SW480 (cell line): ENCODE results near the gene CCDC88A.
"Not testable (repeated sequence)": the region's sequence is repeated elsewhere in the genome, so short reads cannot be mapped to it uniquely, and the experiment has no call there.

Experiments used
- DNase-seq: peaks from one replicate; pipeline ENCODE4 v3.0.0-alpha.2; 2016; ENCODE audit warnings: low spot score

CCDC88A gene, protein sequence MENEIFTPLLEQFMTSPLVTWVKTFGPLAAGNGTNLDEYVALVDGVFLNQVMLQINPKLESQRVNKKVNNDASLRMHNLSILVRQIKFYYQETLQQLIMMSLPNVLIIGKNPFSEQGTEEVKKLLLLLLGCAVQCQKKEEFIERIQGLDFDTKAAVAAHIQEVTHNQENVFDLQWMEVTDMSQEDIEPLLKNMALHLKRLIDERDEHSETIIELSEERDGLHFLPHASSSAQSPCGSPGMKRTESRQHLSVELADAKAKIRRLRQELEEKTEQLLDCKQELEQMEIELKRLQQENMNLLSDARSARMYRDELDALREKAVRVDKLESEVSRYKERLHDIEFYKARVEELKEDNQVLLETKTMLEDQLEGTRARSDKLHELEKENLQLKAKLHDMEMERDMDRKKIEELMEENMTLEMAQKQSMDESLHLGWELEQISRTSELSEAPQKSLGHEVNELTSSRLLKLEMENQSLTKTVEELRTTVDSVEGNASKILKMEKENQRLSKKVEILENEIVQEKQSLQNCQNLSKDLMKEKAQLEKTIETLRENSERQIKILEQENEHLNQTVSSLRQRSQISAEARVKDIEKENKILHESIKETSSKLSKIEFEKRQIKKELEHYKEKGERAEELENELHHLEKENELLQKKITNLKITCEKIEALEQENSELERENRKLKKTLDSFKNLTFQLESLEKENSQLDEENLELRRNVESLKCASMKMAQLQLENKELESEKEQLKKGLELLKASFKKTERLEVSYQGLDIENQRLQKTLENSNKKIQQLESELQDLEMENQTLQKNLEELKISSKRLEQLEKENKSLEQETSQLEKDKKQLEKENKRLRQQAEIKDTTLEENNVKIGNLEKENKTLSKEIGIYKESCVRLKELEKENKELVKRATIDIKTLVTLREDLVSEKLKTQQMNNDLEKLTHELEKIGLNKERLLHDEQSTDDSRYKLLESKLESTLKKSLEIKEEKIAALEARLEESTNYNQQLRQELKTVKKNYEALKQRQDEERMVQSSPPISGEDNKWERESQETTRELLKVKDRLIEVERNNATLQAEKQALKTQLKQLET (N-terminal part only)

DNA sequence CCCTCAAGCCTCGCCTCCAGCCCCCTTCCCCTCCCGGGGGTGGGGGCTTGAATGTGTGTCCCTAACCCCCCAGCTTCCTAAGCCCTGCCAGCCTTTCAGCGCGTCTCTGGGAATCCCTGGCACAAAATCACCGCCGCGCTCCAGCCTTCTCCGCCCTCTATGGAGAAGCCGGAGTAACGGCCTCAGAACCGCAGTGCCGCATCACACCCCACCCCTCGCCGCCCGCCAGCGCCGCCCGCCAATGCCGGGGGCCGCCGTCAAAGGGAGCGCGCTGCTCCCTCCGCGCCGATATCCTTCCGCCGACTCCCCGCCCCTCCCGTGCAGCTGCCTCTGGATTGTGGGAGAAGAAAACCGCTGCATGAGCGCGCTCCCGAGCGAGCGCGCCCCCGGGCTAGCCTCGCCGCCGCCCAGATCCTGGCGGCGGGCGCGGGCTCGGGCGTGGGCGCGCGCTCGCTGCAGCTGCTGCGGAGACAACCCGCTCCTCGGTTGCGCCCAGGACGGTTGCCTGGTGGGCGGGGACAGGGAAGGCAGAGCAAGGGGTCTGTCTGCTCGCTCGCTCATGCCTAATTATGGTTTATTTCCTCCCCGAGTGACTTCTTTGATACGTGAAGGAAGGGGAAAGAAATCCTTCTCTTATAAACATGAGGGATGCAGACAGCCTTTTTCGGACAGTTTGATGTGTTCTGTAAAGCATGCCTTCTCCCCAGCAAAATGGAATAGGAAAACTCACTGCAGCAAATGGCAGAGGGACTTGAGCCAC, at the start of gene CCDC88A:
Gene CCDC88A, minus strand, starts transcription at position 178 of the 760 bp plus-strand sequence. CDS start 777 bp downstream, outside the sequence.
- peak; percentile 96 for DNase-seq

DNA sequence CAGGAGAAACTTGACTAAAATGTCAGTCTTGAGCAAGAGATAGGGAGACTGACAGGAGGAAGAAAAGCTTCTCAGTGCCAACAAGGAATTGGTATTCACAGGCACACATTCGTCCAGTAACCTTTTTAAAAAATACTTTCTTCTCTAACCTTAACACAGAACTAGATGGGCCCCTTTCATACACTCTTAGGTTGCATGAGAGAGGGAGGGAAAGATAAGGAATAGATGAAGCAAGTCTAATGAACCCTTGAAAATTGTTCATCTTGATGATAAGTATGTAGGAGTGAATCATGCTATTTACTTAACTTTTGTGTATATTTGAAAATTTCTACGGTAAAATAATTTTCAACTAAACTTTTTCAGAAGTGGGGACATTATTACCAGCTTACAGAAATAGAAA, 42.0 kb upstream of the CCDC88A start:
- DNase-seq: no peak

DNA sequence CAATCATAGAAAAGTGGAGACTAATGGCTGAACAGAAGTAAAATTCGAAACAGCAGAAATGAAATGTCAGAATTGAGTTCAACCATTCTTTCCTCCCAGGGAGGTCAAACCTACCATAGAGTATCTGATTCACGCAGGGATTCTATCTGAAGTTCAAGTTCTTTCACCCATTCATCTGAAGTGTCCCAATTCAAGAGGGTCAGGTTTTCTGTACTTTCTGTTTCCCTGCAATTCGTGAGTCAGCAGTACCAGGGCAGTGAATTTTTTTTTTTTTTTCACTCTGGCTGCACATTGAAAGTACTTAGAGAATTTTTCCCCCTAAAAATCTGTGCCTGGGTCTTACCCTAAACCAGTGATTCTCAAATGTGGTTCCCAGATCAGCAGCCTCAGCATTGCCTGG, 40.9 kb upstream of the CCDC88A start:
- no peak for DNase-seq

DNA sequence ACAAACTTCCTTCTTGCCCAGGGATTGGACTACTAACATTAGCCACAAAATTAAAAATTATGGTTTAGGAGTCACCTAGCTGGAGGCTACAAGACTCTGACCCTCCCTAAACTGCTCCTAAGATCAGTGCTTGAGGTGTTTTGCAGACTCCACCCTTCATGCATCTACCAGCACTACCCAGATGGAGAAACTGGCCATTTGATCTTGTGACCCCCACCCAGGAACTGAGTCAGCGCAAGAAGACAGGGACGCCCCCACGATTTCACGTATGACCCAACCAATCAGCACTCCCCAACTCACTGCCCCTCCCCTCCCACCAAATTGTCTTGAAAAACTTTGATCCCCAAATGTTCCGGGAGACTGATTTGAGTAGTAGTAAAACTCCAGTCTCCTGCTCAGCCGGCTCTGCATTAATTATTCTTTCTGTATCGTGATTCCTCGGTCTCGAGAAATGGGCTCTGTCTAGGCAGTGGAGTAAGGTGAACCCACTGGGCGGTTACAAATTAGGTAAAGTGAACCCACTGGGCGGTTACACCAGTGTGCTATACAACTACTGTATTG, 40.1 kb upstream of the CCDC88A start:
- no peak for DNase-seq

DNA sequence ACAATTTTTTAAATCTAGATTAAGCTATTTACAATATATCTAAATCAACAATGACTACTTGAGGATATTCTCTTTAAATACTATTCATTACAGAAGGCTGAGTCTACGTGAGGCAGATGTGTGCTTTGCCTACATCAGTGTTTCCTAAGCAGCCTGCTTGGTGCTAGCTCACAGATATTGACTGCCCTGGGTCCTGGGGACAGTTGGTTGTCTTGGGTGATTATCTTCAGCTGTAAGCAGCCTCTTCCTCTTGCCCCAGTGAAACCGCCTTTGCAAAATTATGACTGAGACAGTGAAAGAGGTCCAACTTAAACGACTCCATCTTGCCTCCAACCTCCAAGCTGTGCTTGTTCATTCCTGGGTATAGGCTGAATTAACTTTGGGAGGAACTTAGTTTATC, 39.6 kb upstream of the CCDC88A start:
- no peak for DNase-seq

DNA sequence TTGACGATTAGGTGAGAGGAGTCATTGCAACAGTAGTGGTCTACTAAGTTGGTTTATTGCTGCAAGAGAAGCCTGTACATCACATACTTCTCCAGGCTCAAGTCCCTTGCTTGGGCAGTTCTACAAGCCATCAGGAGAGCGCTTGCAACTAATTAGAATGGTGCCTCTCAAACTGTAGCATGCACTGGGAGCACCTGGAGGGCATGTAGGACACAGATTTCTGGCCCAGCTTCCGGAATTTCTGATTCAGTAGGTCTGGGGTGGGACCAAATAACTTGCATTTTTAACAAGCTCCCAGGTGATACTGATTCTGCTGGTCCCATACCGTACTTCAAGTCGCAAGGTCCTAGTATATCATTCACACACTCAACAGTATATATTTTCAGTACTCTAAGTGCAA, 34.5 kb upstream of the CCDC88A start:
- DNase-seq: no peak

DNA sequence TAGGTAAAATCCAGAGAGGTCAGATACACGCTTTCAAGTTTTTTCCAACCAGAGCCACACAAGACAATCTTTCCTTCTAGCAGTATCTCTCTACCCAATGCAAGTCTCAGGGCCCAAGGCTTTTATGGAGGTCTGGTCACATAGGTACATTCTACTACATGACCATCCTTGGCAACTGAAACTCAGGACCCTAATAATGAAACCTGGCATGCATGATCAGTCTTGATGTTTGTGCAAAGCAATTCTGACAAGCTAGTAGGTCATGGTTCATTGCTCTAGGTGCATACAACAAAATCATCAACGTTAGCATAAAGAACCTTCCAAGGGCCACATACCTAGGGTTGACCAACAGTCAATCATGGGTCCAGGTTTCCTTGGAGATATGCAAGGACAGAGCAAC, 33.2 kb upstream of the CCDC88A start:
- DNase-seq: no peak

DNA sequence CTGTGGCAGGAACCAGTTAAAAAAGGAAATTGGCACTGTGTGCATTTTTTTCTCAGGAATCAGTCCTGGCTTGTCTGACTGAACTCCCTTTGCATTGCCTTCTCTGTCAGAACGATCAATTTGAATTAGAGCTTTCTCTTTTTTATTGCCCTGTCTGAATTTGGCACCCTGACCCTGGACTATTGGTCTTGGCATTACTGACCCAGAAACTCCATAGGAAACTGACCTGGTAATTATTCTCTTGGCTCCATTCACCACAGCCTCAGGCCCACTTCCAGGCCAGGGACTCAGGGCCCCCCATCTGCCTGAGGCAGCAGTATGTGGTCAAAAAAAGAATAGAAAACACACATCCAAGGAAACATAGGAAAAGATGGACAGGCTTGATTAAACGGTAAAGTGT, 32.0 kb upstream of the CCDC88A start:
- no peak for DNase-seq

DNA sequence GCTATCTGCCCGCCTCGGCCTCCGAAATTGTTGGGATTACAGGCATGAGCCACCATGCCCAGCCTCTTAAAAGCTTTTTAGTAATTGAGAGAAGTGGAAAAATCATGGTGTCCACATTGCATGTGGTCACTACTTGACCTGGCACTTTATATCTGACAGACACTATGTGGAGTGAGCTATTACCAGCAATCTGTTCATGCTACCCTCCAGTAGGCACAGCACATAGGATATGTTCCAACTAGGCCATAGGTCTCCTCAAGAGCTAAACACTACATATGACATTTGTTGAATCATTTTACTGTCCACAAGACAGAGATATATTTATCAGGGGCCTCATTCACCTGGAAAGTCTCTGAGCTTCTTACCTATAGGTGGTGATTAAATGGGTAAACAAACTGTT, 30.4 kb upstream of the CCDC88A start:
- not testable (repeated sequence) for DNase-seq

DNA sequence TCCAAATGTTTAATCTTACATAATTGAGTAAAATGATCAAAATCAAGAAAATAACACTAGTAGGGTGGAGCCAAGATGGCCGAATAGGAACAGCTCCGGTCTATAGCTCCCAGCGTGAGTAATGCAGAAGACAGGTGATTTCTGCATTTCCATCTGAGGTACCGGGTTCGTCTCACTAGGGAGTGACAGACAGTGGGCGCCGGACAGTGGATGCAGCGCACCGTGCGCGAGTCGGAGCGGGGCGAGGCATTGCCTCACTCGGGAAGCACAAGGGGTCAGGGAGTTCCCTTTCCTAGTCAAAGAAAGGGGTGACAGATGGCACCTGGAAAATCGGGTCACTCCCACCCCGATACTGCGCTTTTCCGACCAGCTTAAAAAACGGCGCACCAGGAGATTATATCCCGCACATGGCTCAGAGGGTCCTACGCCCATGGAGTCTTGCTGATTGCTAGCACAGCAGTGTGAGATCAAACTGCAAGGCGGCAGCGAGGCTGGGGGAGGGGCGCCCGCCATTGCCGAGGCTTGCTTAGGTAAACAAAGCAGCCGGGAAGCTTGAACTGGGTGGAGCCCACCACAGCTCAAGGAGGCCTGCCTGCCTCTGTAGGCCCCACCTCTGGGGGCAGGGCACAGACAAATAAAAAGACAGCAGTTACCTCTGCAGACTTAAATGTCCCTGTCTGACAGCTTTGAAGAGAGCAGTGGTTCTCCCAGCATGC, 22.5 kb upstream of the CCDC88A start:
- DNase-seq: not testable (repeated sequence)

DNA sequence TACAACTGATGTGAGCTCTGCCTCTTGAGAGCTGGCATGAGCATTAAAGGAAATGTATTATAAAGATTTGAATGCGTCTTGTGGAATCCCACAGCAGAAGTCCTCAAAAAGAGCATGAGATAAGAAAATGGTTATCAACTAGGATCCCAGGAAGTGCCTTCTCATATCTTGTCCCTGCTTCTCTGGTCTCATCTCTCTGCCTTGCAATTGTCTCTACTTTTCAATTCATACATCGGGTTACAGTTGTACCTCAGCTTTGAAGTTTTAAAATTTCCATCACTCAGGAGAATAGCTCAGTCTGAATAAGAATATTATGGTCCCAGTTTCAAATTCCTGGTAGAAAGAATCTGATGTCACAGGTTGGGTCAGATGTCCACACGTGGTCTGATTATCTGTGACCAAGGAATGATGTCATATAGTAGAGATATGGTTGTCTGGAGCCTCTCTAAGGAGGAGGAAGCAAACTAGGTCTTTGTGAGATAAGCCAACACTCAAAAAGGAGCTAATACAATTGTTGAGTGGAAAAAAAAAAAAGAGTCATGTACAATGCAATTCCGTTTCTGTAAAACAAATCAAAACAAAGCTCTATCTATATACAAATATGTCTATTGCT, 21.7 kb upstream of the CCDC88A start:
- no peak for DNase-seq

DNA sequence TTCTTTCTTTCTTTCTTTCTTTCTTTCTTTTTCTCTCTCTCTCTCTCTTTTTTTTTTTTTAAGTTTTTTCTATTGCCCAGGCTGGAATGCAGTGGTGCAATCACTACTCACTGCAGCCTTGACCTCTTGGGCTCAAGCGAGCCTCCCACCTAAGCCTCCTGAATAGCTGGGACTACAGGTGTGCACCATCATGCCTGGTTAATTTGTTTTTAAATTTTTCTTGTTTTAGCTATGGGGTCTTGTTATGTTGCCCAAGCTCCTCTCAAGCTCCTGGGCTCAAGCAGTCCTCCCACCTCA, 19.4 kb upstream of the CCDC88A start:
- DNase-seq: no peak

DNA sequence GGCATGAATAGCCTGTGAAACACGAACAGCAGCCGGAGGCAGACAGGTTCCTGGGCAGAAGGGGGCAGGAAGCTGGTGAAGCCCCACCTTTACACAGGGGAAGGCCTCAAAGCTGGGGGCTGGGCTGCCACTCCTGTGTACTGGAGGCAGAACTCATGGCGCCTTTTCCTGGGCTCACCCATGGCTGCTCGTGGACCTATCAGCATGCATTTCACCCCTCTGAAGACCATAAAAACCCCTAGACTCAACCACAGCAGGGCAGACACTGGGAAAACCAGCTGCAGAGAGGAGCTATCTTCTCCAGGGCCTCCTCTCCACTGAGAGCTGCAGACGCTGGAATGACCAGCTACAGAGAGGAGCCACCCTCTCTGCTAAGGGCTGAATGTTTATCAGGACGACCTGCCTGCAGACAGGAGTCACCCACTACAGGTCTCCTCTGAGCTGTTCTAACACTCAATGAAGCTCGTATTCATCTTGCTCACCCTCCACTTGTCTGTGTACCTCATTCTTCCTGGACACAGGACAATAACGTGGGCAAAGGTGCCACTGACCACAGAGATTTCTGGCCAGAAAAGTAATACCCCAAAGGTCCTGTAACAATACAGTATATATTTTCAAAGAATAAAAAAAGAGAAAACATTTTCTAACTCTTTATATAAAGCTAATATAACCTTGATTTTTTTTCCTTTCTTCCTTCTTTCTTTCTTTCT, 18.9 kb upstream of the CCDC88A start:
- DNase-seq: no peak

DNA sequence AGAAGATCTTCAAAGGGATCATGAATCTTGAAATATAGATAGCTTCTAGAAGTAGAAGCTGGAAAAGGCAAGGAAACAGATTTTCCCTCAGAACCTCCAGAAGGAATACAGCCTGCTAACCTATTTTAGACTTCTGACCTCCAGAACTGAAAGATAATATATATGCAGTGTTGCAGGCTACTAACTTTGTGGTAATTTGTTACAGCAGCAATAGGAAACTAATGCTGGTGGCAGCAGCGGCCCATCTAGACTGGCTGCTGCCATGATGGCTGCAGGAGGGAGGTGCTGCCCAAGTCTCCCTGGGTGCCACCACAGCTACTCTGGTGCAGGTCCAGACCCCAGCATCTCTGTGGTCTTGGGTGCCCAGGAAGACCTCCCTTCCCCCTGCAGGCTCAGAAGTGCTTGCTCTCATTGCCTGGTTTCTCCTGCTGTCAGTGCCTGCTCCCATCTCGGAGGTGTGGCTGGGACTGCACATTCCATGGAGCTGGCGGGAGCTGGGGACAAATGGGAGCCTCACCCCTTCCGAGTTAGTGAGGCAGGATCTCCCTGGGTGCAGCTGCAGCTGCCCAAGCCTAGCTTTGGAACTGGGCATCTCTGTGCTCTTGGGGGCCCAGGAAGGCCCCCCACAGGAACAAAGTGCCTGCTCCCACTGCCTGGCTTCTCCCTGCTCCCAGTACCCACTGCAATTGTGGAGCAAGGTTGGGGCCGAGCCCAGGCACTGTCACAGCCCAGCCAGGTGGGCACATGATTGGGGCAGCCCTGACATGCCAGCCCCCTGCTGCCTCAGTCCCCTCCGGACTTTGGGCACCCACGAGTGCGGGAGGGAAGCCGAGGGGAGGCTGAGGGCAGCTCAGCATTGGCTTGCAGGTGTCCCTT, 18.1 kb upstream of the CCDC88A start:
- no peak for DNase-seq

DNA sequence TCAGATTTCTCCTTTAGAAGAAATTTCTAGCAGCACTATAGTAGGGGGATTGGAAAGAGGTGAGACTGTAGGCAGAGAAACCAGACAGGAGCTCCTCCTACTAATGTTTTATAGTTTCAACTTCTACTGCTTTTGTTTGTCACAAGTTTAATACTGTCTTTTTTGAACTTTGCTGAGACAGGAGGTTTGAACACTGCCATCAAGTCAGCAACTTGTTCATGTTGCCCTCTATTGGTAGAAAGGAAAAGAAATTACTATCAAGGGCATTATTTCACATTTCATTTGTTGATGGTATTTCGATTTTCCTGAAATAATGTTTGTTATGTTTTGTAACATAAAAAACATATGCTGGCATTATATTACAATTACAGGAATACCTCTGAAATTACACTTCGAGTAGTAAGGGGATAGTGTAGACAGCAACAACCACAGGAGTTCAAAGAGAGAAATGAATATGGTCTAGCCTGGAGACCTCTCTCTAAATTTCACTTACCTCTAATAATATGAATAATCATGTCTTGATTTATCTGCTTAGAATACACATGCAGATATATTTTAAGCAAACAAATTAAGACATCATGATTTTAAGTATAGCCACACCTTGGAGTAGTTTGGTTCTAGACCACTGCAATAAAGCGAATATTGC, 12.4 kb upstream of the CCDC88A start:
- peak; percentile 50 for DNase-seq

DNA sequence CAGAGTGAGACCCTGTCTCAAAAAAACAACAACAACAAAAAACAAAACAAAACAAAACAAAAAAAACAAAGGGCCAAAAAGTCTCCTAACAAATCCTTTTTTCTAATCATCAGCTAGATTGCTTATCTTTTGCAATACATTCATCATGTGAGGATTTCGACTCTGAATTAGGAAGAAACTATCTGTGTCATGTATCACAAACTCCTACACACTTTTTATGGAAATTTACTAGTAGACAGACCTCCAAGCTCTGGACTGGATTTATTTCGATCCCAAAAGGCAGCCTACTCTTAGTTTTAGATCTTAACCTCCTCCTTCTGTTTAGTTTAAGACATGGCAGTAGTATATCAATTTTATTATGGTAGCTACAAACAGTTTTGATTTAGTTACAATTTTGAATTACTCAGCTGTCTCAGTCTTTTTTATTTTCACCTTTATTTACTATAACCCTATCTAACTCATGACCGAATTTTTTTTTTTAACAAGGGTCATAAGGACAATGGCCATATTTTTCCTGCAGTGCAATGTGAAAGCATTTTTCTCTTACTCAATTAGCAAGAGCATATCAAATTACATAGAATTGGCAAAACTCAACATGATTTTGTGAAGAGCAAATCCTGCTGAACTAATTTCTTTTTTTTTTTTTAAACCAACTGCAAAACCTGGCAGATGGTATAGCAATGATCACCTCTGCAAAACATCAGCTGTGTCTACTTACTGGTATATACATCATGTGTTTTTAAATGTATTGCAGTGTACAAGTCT, 10.7 kb upstream of the CCDC88A start:
- DNase-seq: no peak

DNA sequence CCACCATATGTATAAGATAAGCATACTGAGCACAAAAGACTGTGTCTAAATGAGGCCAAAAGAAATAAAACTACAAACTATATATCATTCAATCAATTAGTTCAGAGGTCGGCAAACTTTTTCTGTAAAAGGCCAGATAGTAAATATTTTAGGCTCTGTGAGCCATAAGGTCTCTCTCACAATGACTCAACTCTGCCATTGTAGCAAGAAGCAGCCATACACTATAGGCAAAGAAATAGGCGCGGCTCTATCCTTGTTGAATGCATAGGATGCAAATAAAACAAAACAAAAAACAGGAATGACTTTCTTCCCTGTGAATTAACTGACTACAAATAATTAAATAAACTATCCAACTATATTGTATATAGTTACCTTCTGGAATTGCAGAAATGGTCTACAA, 8.6 kb upstream of the CCDC88A start:
- DNase-seq: no peak

DNA sequence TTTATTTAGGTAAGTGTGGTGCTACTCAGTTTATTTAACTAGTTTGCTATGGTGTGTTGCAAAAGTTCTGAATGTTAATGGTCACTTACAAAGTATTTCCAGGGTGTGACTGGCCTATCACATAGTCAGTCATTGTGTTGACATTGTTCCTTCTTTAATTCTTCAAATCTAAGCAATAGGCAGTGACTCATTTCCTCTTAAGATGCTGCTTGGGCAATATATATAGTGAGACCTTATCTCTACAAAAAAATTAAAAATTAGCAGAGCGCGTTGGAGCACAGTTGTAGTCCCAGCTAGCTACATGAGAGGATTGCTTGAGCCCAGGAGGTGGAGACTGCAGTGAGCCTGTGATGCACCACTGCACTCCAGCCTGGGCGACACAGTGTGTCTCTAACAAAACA, 5.8 kb upstream of the CCDC88A start:
- no peak for DNase-seq
